MM.1S (cell line): ENCODE results near the gene CPVL.

ENCODE experiments used
- CTCF ChIP-seq: fragments of 300-600 bp; sonication (generic); IDR thresholded peaks from 2 replicates; pipeline ENCODE4 v1.5.1; 2016; ENCODE audit warnings: antibody characterized with exemption, low read length, mixed read lengths
- EZH2 ChIP-seq: fragments of 300-600 bp; sonication (generic); optimal IDR thresholded peaks from 2 replicates; pipeline ENCODE3; 2017; ENCODE audit warnings: low read depth, mild to moderate bottlenecking, antibody characterized with exemption, low read length, mixed read lengths
- EZH2phosphoT487 ChIP-seq: fragments of 300-600 bp; sonication (generic); IDR thresholded peaks from 2 replicates; pipeline ENCODE4 v1.6.1; 2018; ENCODE audit warnings: antibody characterized with exemption, low read length

GRCh38 chr7:28953633-28954032 is 192.7 kb downstream of the CPVL start:
- no peak for TF ChIP-seq CTCF
- no peak for TF ChIP-seq EZH2
- TF ChIP-seq EZH2phosphoT487: no peak
